Skin epidermis (tissue), 12 donors: ENCODE measurements around the gene LDLRAD4.

Source experiments
- H3K27ac ChIP-seq, 21 experiments: fragments of 200-600 bp; sonication (generic) in 11 of 21; one replicate each; pipeline ENCODE4 v1.5.0; 2020; ENCODE audit warnings: mild to moderate bottlenecking in 3 of 21, inconsistent platforms in 2 of 21, moderate library complexity in 2 of 21
- H3K4me3 ChIP-seq, 7 experiments: fragments of 200-600 bp; sonication (generic) in 2 of 7; one replicate each; pipeline ENCODE4 v1.5.0; 2020; ENCODE audit warnings: inconsistent platforms in 2 of 7, mild to moderate bottlenecking in 2 of 7, moderate library complexity in 1 of 7

LDLRAD4 gene

DNA sequence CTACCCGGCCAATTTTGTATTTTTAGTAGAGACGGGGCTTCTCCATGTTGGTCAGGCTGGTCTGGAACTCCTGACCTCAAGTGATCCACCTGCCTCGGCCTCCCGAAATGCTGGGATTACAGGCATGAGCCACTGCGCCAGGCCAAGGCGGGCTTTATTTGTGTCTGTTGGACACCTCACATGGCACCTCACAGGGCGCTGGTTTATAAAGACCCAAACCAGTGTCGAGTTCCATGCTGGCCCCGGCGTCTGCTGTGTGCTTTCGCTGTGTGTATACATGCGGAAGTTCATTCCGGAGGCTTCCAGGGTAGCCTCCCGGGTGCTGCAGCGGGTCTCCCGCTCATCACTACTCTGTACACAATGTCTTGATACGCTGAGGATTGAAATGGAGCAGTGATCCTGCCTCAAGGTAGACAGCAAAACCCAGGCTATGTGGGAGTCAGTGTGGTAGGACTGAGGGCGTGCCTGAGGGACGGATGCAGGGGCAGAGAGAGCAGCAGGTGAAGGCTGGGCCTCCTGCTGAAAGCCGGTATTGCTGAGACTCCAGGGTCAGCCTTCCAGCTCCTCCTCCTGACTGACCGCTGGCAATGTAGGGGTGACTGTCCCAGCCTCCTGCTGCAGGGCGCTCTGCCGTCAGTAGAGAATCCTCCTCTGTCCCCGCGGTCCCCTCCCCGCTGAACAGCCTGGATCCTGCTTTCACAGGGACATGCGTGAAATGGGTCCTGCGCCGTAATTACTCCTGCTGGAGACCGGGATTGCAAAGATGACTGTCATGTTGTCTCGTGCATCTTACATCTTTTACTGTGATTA is 22.7 kb downstream of the LDLRAD4 start:
- H3K4me3 ChIP-seq: no peak overlapping the region
- H3K27ac ChIP-seq: no peak overlapping the region

DNA sequence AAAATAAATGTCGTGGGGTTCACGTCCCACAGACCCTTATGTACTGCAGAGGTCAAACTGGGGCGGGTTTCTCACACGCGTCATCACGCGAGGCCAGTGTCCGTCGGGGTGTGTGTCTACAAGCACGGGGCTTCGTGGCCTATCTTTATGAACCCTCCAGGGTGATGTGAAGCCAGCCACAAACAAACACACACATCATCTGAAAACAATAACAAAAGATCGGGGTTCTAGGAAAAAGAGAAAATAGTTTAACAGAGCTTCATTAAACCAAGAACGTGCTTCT is 23.3 kb downstream of the LDLRAD4 start:
- Histone ChIP-seq H3K27ac (no peak overlapping the region), H3K4me3 (no peak overlapping the region)

DNA sequence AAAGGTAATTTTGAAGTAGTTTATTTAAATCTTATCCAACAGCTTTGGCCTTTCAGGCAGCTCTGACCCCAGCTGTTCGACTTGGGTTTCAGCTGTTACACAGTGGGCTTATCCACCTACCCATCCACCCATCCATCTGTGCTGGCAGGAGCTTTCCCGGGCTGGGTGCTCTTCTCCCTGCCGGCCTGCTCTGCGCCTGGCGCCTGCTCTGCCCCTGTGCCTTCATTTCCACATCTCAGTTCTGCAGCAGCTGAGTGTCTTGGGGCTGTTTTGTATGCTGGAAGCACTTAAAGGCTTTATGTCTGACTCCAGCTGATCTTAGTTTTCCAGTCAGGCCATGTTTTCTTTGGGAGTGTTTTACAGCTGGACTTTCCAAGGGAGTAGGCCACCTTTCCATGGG is 24.2 kb downstream of the LDLRAD4 start:
- Histone ChIP-seq H3K4me3 (no peak overlapping the region), H3K27ac (no peak overlapping the region)

- Histone ChIP-seq H3K4me3 (no peak overlapping the region), H3K27ac (no peak overlapping the region)
Observed at GRCh38 chr18:13243363-13243762, 24.8 kb downstream of the LDLRAD4 start.

GRCh38 chr18:13244135-13244534 is 25.6 kb downstream of the LDLRAD4 start:
- Histone ChIP-seq H3K4me3 (no peak overlapping the region), H3K27ac (no peak overlapping the region)

- Histone ChIP-seq H3K4me3 (no peak overlapping the region), H3K27ac (no peak overlapping the region)
Observed at GRCh38 chr18:13245481-13246000, 27.0 kb downstream of the LDLRAD4 start.

DNA sequence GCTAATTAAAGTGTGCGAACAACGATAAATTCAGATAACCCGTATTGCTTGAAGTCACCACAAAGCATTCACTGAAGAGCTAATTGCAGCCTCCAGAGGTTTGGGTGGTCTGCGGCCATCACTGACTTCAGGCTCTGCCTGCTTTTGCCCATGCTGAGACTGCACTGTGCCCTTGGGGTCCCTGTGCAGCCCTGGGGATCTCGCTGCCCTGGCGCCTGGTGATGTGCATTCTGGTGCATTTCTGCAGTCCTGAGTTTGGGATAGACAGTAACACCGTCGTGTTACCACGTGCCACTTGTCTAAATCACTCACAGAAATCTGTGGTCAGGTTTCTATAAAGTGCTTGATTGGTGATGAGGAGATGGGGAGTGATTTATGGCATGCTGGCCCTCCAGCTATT is 27.6 kb downstream of the LDLRAD4 start:
- Histone ChIP-seq H3K27ac (no peak overlapping the region), H3K4me3 (no peak overlapping the region)

DNA sequence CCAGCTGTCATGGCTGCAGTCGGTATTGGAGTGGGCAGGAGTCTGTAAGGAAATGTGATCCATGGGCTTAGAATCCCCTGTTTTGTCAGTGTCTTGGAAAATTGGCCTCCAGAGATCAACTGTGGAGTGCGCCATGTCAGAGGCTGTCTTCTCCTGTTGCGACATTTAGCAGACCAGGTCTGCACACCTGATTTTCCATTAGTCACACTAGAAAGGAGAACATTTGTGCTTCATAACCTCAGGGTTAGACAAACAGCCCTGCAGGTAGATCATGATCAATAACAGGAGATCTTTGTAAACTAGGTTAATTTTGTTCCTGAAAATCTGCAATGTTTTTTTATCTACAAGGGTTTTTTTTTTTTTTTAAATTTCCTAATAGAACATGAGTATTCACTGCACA is 28.0 kb downstream of the LDLRAD4 start:
- no peak overlapping the region for H3K27ac ChIP-seq
- H3K4me3 ChIP-seq: no peak overlapping the region

GRCh38 chr18:13247506-13247905 is 28.9 kb downstream of the LDLRAD4 start:
- Histone ChIP-seq H3K4me3 (no peak overlapping the region), H3K27ac (no peak overlapping the region)

- no peak overlapping the region for H3K27ac ChIP-seq
- H3K4me3 ChIP-seq: no peak overlapping the region
Observed at GRCh38 chr18:13252686-13253410, 34.3 kb downstream of the LDLRAD4 start.

DNA sequence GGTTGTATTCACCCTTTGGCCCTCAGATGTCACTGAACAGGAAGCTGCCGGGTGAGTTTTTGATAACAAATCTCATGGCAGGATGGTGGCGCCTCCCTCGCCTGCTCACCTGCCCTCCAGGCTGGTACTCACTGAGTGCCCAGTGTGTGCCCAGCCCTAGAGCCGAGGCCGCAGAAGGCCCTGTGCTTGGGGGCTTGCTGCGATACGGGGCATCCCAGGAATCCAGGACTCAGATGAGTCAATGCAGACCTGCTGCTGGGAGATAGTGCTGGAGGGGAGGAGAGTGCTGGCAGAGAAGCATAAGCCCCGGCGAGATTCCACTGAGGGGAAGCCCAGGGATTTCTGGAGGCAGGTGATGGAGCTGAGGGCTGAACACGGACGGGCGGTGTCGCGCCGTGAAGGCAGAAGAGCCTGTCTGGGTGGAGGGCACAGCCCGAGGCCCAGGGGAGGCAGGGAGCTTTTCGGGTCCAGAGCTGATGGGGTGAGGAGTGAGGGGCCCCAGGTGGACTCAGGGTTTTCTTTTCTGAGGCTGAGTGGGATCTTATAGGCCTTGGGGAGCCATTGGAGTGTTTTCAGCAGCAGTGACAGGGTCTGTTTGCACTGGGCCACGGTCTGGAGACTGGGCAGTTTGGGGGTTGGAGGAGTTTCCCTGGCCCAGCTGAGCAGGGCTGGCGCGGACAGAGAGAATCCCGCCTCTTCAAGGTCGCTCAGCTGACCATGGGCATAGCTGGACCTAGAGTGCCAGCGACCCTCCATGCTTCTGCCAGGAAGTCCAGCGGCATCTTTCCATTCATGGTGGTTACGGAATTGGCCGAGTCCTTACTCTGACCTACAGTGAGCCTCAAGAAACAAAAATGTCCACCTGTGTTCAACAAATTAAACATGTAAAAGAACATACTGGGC is 35.5 kb downstream of the LDLRAD4 start:
- no peak overlapping the region for H3K4me3 ChIP-seq
- no peak overlapping the region for H3K27ac ChIP-seq

GRCh38 chr18:13254971-13255927 is 36.7 kb downstream of the LDLRAD4 start:
- H3K4me3 ChIP-seq: no peak overlapping the region
- no peak overlapping the region for H3K27ac ChIP-seq

- H3K4me3 ChIP-seq: no peak overlapping the region
- H3K27ac ChIP-seq: no peak overlapping the region
Observed at GRCh38 chr18:13256444-13257305, 38.1 kb downstream of the LDLRAD4 start.

- Histone ChIP-seq H3K27ac (no peak overlapping the region), H3K4me3 (no peak overlapping the region)
Observed at GRCh38 chr18:13257361-13257980, 38.9 kb downstream of the LDLRAD4 start.

- Histone ChIP-seq H3K27ac (peak overlapping the region in 1 of 21 experiments; percentile 9), H3K4me3 (no peak overlapping the region)
Observed at GRCh38 chr18:13258921-13259320, 40.4 kb downstream of the LDLRAD4 start.

DNA sequence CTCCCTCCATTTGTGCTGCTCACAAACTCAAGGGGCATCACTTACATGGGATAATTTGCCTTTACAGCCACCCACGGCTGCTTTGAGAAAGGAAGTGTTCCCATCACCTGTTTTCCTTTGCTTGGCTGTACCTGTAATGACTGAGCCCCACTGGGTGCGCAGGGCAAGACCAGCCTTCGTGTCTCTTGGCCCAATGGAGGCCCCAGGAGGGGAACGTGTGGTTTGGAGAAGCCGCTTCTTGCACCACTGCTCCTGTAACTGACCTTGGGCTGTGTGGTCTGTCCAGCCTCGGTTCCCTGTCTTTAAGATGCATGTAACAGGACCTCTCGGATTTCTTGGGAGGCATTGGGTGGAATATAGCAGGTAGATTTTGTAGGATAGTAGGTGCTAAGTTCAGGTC is 41.1 kb downstream of the LDLRAD4 start:
- Histone ChIP-seq H3K27ac (peak overlapping the region in 9 of 21 experiments; percentile 1 to 60 (median 45)), H3K4me3 (no peak overlapping the region)

GRCh38 chr18:13260197-13260934 is 41.8 kb downstream of the LDLRAD4 start:
- H3K27ac ChIP-seq: peak overlapping the region in 15 of 21 experiments; percentile 4 to 75 (median 49)

More at GRCh38 chr18:13260197-13260934, 41.8 kb downstream of the LDLRAD4 start:
- H3K4me3 ChIP-seq: no peak overlapping the region
